ENCODE measurements around the gene PNKD. TPM values are rescaled to one million over a fixed set of nuclear protein-coding genes. Genes with fewer than 3 reads are reported as not detected.

PNKD gene
- total RNA-seq, 1 experiment from 2014 or later: 97.7 TPM

- no peaks in the 10 kb centered on the region for H3K9me2 ChIP-seq (replicated peaks; ENCODE audit: low read length)
- no peak overlapping the region for H3K27ac ChIP-seq (ENCODE audit: low read length)
- no peak overlapping the region for H3K4me3 ChIP-seq (ENCODE audit: low read length)
- BruUV-seq (replicated peaks): no TSS peak
- H3K27me3 ChIP-seq (ENCODE audit: low read length): no peaks in the 10 kb centered on the region
- CTCF ChIA-PET: no interaction called here
- TF ChIP-seq EZH2 (IDR thresholded peaks at IDR 0.05; ENCODE audit: low read length, unreplicated experiment) (no peak), CTCF (conservative IDR thresholded peaks at IDR 0.05; ENCODE audit: low read depth, low read length) (no peak), EZH2phosphoT487 (IDR thresholded peaks at IDR 0.05; ENCODE audit: borderline replicate concordance, low read length) (no peak)
- ATAC-seq (no peak), DNase-seq (no peak)
- peaks cover 26% of the 10 kb centered on the region for H3K4me1 ChIP-seq (ENCODE audit: insufficient read depth, low read length)
- no peaks in the 10 kb centered on the region for H3F3A ChIP-seq (ENCODE audit: low read length, unreplicated experiment)
- H2AFZ ChIP-seq (ENCODE audit: low read length): no peak overlapping the region
- peaks cover 4% of the 10 kb centered on the region for H3K79me2 ChIP-seq (ENCODE audit: low read length)
- no peaks in the 10 kb centered on the region for H3K36me3 ChIP-seq (ENCODE audit: low read depth, low read length)
- H3K9ac ChIP-seq (ENCODE audit: low read length): no peak overlapping the region
- H3K9me3 ChIP-seq (ENCODE audit: low read length): no peaks in the 10 kb centered on the region
- POLR2A ChIA-PET (ENCODE audit: unreplicated experiment): no interaction called here
- H4K20me1 ChIP-seq (ENCODE audit: low read length): no peaks in the 10 kb centered on the region
- no peak overlapping the region for H3K4me2 ChIP-seq (ENCODE audit: low read length)
- intact Hi-C loops (cut with micrococcal nuclease): no loop called here
Measured at GRCh38 chr2:218296847-218297246, 26.5 kb downstream of the PNKD start.

GRCh38 chr2:218298314-218298875 lies 28.1 kb downstream of the PNKD start:
- no peak for DNase-seq
- no peak overlapping the region for H3K9ac ChIP-seq (ENCODE audit: low read length)
- peaks cover 20% of the 10 kb centered on the region for H3K4me1 ChIP-seq (ENCODE audit: insufficient read depth, low read length)
- H2AFZ ChIP-seq (ENCODE audit: low read length): 0 out of 2 replicates have a peak overlapping the region, but pooled peaks have one; percentile 25
- H3K27ac ChIP-seq (ENCODE audit: low read length): no peak overlapping the region
- no peaks in the 10 kb centered on the region for H3K27me3 ChIP-seq (ENCODE audit: low read length)
- H3K9me2 ChIP-seq (replicated peaks; ENCODE audit: low read length): no peaks in the 10 kb centered on the region
- H3K4me2 ChIP-seq (ENCODE audit: low read length): no peak overlapping the region
- H4K20me1 ChIP-seq (ENCODE audit: low read length): no peaks in the 10 kb centered on the region
- no peaks in the 10 kb centered on the region for H3K79me2 ChIP-seq (ENCODE audit: low read length)
- intact Hi-C loops (cut with micrococcal nuclease): no loop called here
- H3K4me3 ChIP-seq (ENCODE audit: low read length): no peak overlapping the region
- H3K9me3 ChIP-seq (ENCODE audit: low read length): no peaks in the 10 kb centered on the region
- no peaks in the 10 kb centered on the region for H3K36me3 ChIP-seq (ENCODE audit: low read depth, low read length)
- ChIA-PET POLR2A (ENCODE audit: unreplicated experiment) (interaction anchor here (0.6 kb wide), 1 partner anchor 110 kb away, joined by 3 read pairs; no protein-coding TSS in a partner anchor), CTCF (interaction anchor here (0.6 to 1.2 kb wide), 2 partner anchors 25 to 64 kb away, joined by 3 to 4 read pairs; no protein-coding TSS in a partner anchor)
- H3F3A ChIP-seq (ENCODE audit: low read length, unreplicated experiment): no peaks in the 10 kb centered on the region
- ATAC-seq: no peak
- BruUV-seq (replicated peaks): no TSS peak
- TF ChIP-seq CTCF (conservative IDR thresholded peaks at IDR 0.05; ENCODE audit: low read depth, low read length) (no peak), EZH2 (IDR thresholded peaks at IDR 0.05; ENCODE audit: low read length, unreplicated experiment) (no peak), EZH2phosphoT487 (IDR thresholded peaks at IDR 0.05; ENCODE audit: borderline replicate concordance, low read length) (no peak)

- no peak for DNase-seq
- Histone ChIP-seq H4K20me1 (ENCODE audit: low read length) (no peaks in the 10 kb centered on the region), H3K9me3 (ENCODE audit: low read length) (no peaks in the 10 kb centered on the region), H3K79me2 (ENCODE audit: low read length) (no peaks in the 10 kb centered on the region), H2AFZ (ENCODE audit: low read length) (no peak overlapping the region), H3F3A (ENCODE audit: low read length, unreplicated experiment) (no peaks in the 10 kb centered on the region), H3K4me1 (ENCODE audit: insufficient read depth, low read length) (peaks cover 6% of the 10 kb centered on the region), H3K4me2 (ENCODE audit: low read length) (no peak overlapping the region), H3K9me2 (replicated peaks; ENCODE audit: low read length) (no peaks in the 10 kb centered on the region), H3K27ac (ENCODE audit: low read length) (no peak overlapping the region), H3K4me3 (ENCODE audit: low read length) (no peak overlapping the region), H3K27me3 (ENCODE audit: low read length) (no peaks in the 10 kb centered on the region), H3K36me3 (ENCODE audit: low read depth, low read length) (no peaks in the 10 kb centered on the region), H3K9ac (ENCODE audit: low read length) (no peak overlapping the region)
- CTCF ChIA-PET: no interaction called here
- POLR2A ChIA-PET (ENCODE audit: unreplicated experiment): no interaction called here
- no TSS peak for BruUV-seq (replicated peaks)
- intact Hi-C loops (cut with micrococcal nuclease): loop anchor here (2.0 kb wide), 1 partner anchor 27 kb away; no protein-coding TSS in a partner anchor
- TF ChIP-seq EZH2 (IDR thresholded peaks at IDR 0.05; ENCODE audit: low read length, unreplicated experiment): no peak
- no peak for TF ChIP-seq EZH2phosphoT487 (IDR thresholded peaks at IDR 0.05; ENCODE audit: borderline replicate concordance, low read length)
- TF ChIP-seq CTCF (conservative IDR thresholded peaks at IDR 0.05; ENCODE audit: low read depth, low read length): no peak
- ATAC-seq: no peak
Measured at GRCh38 chr2:218300141-218300540, 29.8 kb downstream of the PNKD start.
